ENCODE data around the gene SPTSSB. TPM values are rescaled to one million over a fixed set of nuclear protein-coding genes. Genes with fewer than 3 reads are reported as not detected.

Gene SPTSSB
- total RNA-seq, 1 experiment from 2014 or later = 2.9 TPM

GRCh38 chr3:161356287-161356686 lies 15.0 kb downstream of the SPTSSB start:
- POLR2A ChIA-PET = no interaction called here
- RAD21 ChIA-PET (ENCODE audit: low non-redundant PET in 1 of 2, low total read pairs in 2 of 2, uncharacterized antibody in 2 of 2, unreplicated experiment in 2 of 2) = no interaction called here
- no TSS peak for BruUV-seq (replicated peaks)

DNA sequence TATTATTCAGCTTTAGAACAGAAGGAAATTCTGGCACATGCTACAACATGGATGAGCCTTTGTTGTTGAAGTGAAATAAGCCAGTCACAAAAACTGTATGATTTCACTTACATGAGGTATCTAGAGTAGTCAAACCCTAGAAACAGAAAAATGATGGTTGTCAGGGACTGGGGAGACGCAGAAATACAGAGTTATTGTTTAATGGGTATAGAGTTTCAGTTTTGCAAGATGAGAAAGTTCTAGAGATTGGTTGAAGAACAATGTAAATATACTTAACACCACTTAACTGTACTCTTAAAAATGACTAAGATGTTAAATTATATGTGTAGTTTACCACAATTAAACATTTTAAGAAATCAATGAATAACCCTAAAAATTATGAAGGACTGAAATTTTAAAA lies 15.8 kb downstream of the SPTSSB start:
- H2AFZ ChIP-seq (ENCODE audit: low read depth, low read length, poor library complexity, severe bottlenecking) = no peak overlapping the region
- H3K27ac ChIP-seq (ENCODE audit: low read depth, low read length) = no peak overlapping the region
- POLR2A ChIA-PET = no interaction called here
- H3K4me2 ChIP-seq (ENCODE audit: low read length) = no peak overlapping the region
- no peak overlapping the region for H3K4me3 ChIP-seq (replicated peaks in 1 of 2; ENCODE audit: low read depth in 1 of 2, low read length in 2 of 2)
- intact Hi-C loops (cut with micrococcal nuclease) = no loop called here
- BruUV-seq (replicated peaks) = no TSS peak
- no peaks in the 10 kb centered on the region for H3K27me3 ChIP-seq (ENCODE audit: insufficient read depth, low read length)
- no peak for TF ChIP-seq FOSL1 (IDR thresholded peaks at IDR 0.05; ENCODE audit: low read depth)
- no peaks in the 10 kb centered on the region for H3K9me3 ChIP-seq (ENCODE audit: control insufficient read depth in 1 of 2, insufficient read depth in 1 of 2, low read depth in 1 of 2, low read length in 2 of 2)
- CTCF ChIA-PET = no interaction called here
- H3K9ac ChIP-seq (ENCODE audit: low read length) = no peak overlapping the region
- no peaks in the 10 kb centered on the region for H3K9me2 ChIP-seq (ENCODE audit: insufficient read depth)
- H4K20me1 ChIP-seq (ENCODE audit: insufficient read depth) = no peaks in the 10 kb centered on the region
- peaks cover 5 to 8% of the 10 kb centered on the region in 2 experiments for H3K4me1 ChIP-seq (ENCODE audit: control insufficient read depth in 1 of 2, insufficient read depth in 2 of 2, low read length in 2 of 2)
- H3K36me3 ChIP-seq (ENCODE audit: control insufficient read depth in 1 of 2, insufficient read depth in 2 of 2, low read length in 2 of 2) = no peaks in the 10 kb centered on the region
- RAD21 ChIA-PET (ENCODE audit: low non-redundant PET in 1 of 2, low total read pairs in 2 of 2, uncharacterized antibody in 2 of 2, unreplicated experiment in 2 of 2) = no interaction called here
- no peaks in the 10 kb centered on the region for H3K79me2 ChIP-seq (ENCODE audit: insufficient read depth, low read length)
- DNase-seq (ENCODE audit: low read depth, low spot score) = no peak
- ATAC-seq = no peak

More at GRCh38 chr3:161356287-161356686, 15.0 kb downstream of the SPTSSB start:
- ATAC-seq (no peak), DNase-seq (ENCODE audit: low read depth, low spot score) (no peak)
- peaks cover 0 to 2% of the 10 kb centered on the region in 2 experiments; a peak in 1 of 4 replicates for H3K4me1 ChIP-seq (ENCODE audit: control insufficient read depth in 1 of 2, insufficient read depth in 2 of 2, low read length in 2 of 2)
- no peaks in the 10 kb centered on the region for H3K27me3 ChIP-seq (ENCODE audit: insufficient read depth, low read length)
- intact Hi-C loops (cut with micrococcal nuclease) = no loop called here
- no peak overlapping the region for H3K4me2 ChIP-seq (ENCODE audit: low read length)
- no peak for TF ChIP-seq CBX3 (IDR thresholded peaks at IDR 0.05; ENCODE audit: low read depth)
- TF ChIP-seq CEBPB (IDR thresholded peaks at IDR 0.05; ENCODE audit: low read depth) = no peak
- no peak for TF ChIP-seq POLR2A (IDR thresholded peaks at IDR 0.05; ENCODE audit: borderline replicate concordance, extremely low read depth, insufficient read depth, insufficient read length)
- no peak for TF ChIP-seq SIN3A (IDR thresholded peaks at IDR 0.05; ENCODE audit: low read depth)
- TF ChIP-seq MAX (IDR thresholded peaks at IDR 0.05) = no peak
- TF ChIP-seq FOSL1 (IDR thresholded peaks at IDR 0.05; ENCODE audit: low read depth) = no peak
- TF ChIP-seq SRF (IDR thresholded peaks at IDR 0.05; ENCODE audit: low read depth) = no peak
- no peak for TF ChIP-seq ZFX (IDR thresholded peaks at IDR 0.05)
- no peak for TF ChIP-seq YY1 (IDR thresholded peaks at IDR 0.05; ENCODE audit: extremely low read depth, insufficient replicate concordance, low read depth, low read length)
- TF ChIP-seq RAD21 (IDR thresholded peaks at IDR 0.05; ENCODE audit: low read depth) = no peak
- TF ChIP-seq TCF7L2 (IDR thresholded peaks at IDR 0.05; ENCODE audit: borderline replicate concordance, extremely low read depth, insufficient read depth, insufficient read length) = no peak
- TF ChIP-seq EZH2phosphoT487 (IDR thresholded peaks at IDR 0.05; ENCODE audit: borderline replicate concordance) = no peak
- TF ChIP-seq, protein P1, sequence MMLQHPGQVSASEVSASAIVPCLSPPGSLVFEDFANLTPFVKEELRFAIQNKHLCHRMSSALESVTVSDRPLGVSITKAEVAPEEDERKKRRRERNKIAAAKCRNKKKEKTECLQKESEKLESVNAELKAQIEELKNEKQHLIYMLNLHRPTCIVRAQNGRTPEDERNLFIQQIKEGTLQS (IDR thresholded peaks at IDR 0.05) = no peak
- TF ChIP-seq SP1 (IDR thresholded peaks at IDR 0.05; ENCODE audit: low read depth) = no peak
- no peaks in the 10 kb centered on the region for H3K36me3 ChIP-seq (ENCODE audit: control insufficient read depth in 1 of 2, insufficient read depth in 2 of 2, low read length in 2 of 2)
- CTCF ChIA-PET = no interaction called here
- H3K79me2 ChIP-seq (ENCODE audit: insufficient read depth, low read length) = no peaks in the 10 kb centered on the region
- H2AFZ ChIP-seq (ENCODE audit: low read depth, low read length, poor library complexity, severe bottlenecking) = no peak overlapping the region
- H3K9me2 ChIP-seq (ENCODE audit: insufficient read depth) = no peaks in the 10 kb centered on the region
- no peak overlapping the region for H3K9ac ChIP-seq (ENCODE audit: low read length)
- H4K20me1 ChIP-seq (ENCODE audit: insufficient read depth) = no peaks in the 10 kb centered on the region
- H3K4me3 ChIP-seq (replicated peaks in 1 of 2; ENCODE audit: low read depth in 1 of 2, low read length in 2 of 2) = no peak overlapping the region
- no peak overlapping the region for H3K27ac ChIP-seq (ENCODE audit: low read depth, low read length)
- H3K9me3 ChIP-seq (ENCODE audit: control insufficient read depth in 1 of 2, insufficient read depth in 1 of 2, low read depth in 1 of 2, low read length in 2 of 2) = no peaks in the 10 kb centered on the region
